Activated T-helper 1 cell treated with anti-CD3 and anti-CD28 coated beads, Interleukin-12 subunit alpha, Interleukin-12 subunit beta, Interleukin-2, Interleukin-4 antibody, amounts not matched to agents 30 ng/mL and 10 ng/mL and 1 ng/mL, durations not matched to agents 14 hours and 24 hours and 36 hours (primary cell): Measurements from ENCODE around the gene SUPT3H. TPM values are rescaled to one million over a fixed set of nuclear protein-coding genes. Genes with fewer than 3 reads are reported as not detected.
A peak's percentile ranks its signal among the peaks of the same experiment; 100 is the strongest.

Source experiments
- DNase-seq: peaks from one replicate; pipeline ENCODE4 v3.0.0; 2021; ENCODE audit warnings: low spot score
- H3K27ac Mint-ChIP-seq: one replicate; pipeline ENCODE4 v1.8.0; 2021; ENCODE audit warnings: mild to moderate bottlenecking, mixed read lengths
- H3K27me3 Mint-ChIP-seq: one replicate; pipeline ENCODE4 v1.8.0; 2022; ENCODE audit warnings: mild to moderate bottlenecking, moderate library complexity, mixed read lengths; ENCODE audit not compliant: insufficient read depth
- H3K36me3 Mint-ChIP-seq: one replicate; pipeline ENCODE4 v1.8.0; 2021; ENCODE audit warnings: low read depth, mixed read lengths
- H3K4me1 Mint-ChIP-seq: one replicate; pipeline ENCODE4 v1.8.0; 2021; ENCODE audit warnings: low read depth, mixed read lengths
- H3K4me3 Mint-ChIP-seq: one replicate; pipeline ENCODE4 v1.8.0; 2021; ENCODE audit warnings: mild to moderate bottlenecking, moderate library complexity, mixed read lengths
- H3K9me3 Mint-ChIP-seq: one replicate; pipeline ENCODE4 v1.8.0; 2021; ENCODE audit warnings: mixed read lengths
- intact Hi-C: fragments of 100-400 bp; cut with micrococcal nuclease; formaldehyde crosslinking; loops from one replicate; pipeline ENCODE4 v1.15.1; 2024
- total RNA-seq: library from RNA; stranded (reverse); gene quantifications from 2 replicates; pipeline ENCODE4 v1.2.3, GENCODE V29; 2022

The SUPT3H gene
- total RNA-seq, 1 donor from 2014 or later = 11.0 TPM

- H3K9me3 Mint-ChIP-seq = no peaks in the 10 kb centered on the region
- peaks cover 8% of the 10 kb centered on the region for H3K36me3 Mint-ChIP-seq
- no peaks in the 10 kb centered on the region for H3K27me3 Mint-ChIP-seq
- no peak for DNase-seq
- intact Hi-C loops = no loop called here
- no peak overlapping the region for H3K4me3 Mint-ChIP-seq
- H3K4me1 Mint-ChIP-seq = peaks cover 18% of the 10 kb centered on the region
- H3K27ac Mint-ChIP-seq = peak overlapping the region; percentile 22
Observed at GRCh38 chr6:44809258-44809657, 568.5 kb downstream of the SUPT3H start.

- Mint-ChIP-seq H3K27ac (no peak overlapping the region), H3K4me3 (no peak overlapping the region), H3K27me3 (no peaks in the 10 kb centered on the region), H3K9me3 (no peaks in the 10 kb centered on the region), H3K36me3 (peaks cover 8% of the 10 kb centered on the region), H3K4me1 (peaks cover 18% of the 10 kb centered on the region)
- no peak for DNase-seq
- intact Hi-C loops = no loop called here
Observed at GRCh38 chr6:44808148-44808547, 569.6 kb downstream of the SUPT3H start.

DNA sequence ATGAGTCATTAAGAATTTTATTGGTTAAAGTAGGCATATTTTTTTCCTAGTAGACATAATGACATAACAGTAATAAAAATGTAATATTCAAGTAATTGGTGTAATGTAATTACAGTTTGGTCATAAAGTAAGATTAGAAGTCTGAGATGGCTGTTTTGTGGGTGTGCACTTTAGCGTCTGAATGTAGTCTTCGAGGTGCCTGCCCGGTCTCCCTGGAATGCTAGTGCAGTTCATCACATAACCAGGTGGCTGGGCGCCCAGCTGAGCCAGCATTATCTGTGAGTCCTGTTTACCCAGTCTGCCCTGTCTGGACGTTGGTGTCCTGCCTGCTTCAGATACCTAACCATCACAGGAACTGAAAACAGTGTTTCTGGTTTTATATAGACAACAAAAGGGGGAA lies 571.1 kb downstream of the SUPT3H start:
- Mint-ChIP-seq H3K27ac (no peak overlapping the region), H3K4me1 (peaks cover 14% of the 10 kb centered on the region), H3K9me3 (no peaks in the 10 kb centered on the region), H3K36me3 (peaks cover 8% of the 10 kb centered on the region), H3K27me3 (no peaks in the 10 kb centered on the region), H3K4me3 (no peak overlapping the region)
- DNase-seq = no peak
- intact Hi-C loops = no loop called here

DNA sequence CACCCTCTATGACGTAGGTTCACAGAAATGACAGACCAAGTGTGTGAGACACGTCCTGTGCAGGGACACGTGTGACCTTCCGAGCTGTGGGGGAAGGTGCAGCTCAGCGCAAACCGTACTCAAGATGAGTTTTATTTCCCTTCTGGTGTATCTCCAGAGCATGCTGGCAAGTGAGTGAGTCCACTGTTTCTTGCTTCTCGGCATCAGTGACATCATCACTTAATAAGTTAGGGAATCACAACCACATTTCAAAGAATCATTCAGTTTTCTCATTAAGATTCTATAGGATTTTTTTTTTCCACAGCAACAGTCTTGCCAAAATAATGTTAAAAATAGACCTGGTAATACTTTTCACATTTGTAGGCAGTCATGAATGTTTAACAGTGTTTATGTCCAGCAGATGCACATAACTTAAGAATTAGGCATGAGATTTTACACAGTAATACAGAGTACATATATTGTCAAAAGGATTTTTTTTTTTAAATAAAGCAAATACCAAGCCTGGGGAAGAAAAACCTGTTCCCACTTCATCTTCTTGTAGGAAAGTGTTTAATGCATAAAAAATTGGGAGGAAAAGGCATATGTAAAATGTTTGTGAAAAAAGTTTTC lies 572.4 kb downstream of the SUPT3H start:
- Mint-ChIP-seq H3K27ac (no peak overlapping the region), H3K36me3 (peaks cover 8% of the 10 kb centered on the region), H3K4me3 (no peak overlapping the region), H3K9me3 (no peaks in the 10 kb centered on the region), H3K27me3 (no peaks in the 10 kb centered on the region), H3K4me1 (peaks cover 7% of the 10 kb centered on the region)
- no peak for DNase-seq
- intact Hi-C loops = no loop called here

- H3K4me1 Mint-ChIP-seq = peaks cover 7% of the 10 kb centered on the region
- intact Hi-C loops = no loop called here
- H3K27ac Mint-ChIP-seq = no peak overlapping the region
- H3K9me3 Mint-ChIP-seq = no peaks in the 10 kb centered on the region
- no peak overlapping the region for H3K4me3 Mint-ChIP-seq
- H3K36me3 Mint-ChIP-seq = peaks cover 8% of the 10 kb centered on the region
- H3K27me3 Mint-ChIP-seq = no peaks in the 10 kb centered on the region
- no peak for DNase-seq
Observed at GRCh38 chr6:44804546-44805159, 573.1 kb downstream of the SUPT3H start.

- peaks cover 5% of the 10 kb centered on the region for H3K36me3 Mint-ChIP-seq
- intact Hi-C loops = no loop called here
- H3K27me3 Mint-ChIP-seq = no peaks in the 10 kb centered on the region
- H3K4me3 Mint-ChIP-seq = no peak overlapping the region
- no peak for DNase-seq
- peaks cover 2% of the 10 kb centered on the region for H3K4me1 Mint-ChIP-seq
- H3K27ac Mint-ChIP-seq = no peak overlapping the region
- H3K9me3 Mint-ChIP-seq = no peaks in the 10 kb centered on the region
Observed at GRCh38 chr6:44804016-44804415, 573.7 kb downstream of the SUPT3H start.

DNA sequence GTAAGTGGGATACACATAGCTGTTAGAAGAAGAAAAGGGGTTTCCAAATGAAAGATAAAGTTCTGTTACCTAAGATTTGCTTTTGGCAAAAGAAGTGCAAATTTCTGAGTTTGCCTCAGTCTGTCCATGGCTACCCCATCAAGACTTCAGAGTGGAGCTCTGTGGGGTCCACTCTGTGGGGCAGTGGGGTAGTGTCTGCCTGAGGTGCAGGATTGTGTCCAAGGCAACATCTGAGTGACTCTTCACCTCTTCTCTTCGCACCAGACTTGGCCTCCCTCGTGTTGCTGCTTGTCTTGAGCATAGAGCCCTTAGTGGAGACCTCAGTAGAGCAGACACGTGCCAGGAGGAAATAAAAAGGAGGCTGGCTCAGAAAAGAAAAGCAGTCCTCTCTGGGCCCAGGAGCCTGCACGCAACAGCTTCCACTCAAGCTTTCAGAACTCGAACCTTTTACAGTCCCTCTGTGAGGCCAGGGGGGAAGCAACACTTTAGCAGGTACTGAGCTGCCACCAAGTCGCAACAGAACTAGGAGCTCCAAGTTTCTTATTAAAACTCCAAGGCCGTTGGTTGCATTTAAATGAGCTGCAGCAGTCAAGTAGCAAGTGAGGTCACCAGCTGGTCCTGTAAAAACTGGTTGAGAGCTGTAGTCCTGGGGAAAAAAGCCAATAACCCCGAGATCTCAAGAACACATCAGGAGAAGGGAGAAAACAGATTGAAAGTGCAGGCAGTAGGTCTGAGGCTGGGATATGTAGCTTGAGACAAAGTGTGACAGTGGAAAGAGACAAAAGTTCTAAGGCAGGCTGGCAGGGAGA lies 576.7 kb downstream of the SUPT3H start:
- intact Hi-C loops = no loop called here
- Mint-ChIP-seq H3K27me3 (peaks cover 3% of the 10 kb centered on the region), H3K27ac (no peak overlapping the region), H3K36me3 (no peaks in the 10 kb centered on the region), H3K4me1 (peaks cover 6% of the 10 kb centered on the region), H3K4me3 (no peak overlapping the region), H3K9me3 (peaks cover 2% of the 10 kb centered on the region)
- DNase-seq = no peak

GRCh38 chr6:44800171-44800783 lies 577.5 kb downstream of the SUPT3H start:
- H3K36me3 Mint-ChIP-seq = no peaks in the 10 kb centered on the region
- intact Hi-C loops = no loop called here

DNA sequence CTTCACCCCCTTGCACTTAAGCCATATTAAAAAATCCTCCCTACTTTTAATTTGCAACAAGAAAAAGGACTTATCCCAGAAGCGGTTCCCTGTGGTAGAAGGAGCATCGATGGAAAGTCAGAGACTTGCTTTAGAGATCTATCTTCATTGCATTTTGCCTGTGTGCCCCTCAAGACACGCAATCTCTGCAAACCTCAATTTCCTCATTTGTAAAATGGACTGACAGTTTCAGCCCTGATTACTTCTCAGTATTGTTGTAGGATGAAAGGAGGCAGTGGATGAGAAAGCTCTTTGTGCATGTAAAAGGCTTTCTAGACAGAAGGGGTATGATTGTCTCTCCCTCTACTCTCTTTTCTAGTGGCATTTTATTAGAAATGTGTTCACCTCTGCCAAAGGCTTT lies 580.0 kb downstream of the SUPT3H start:
- intact Hi-C loops = no loop called here
- no peak for DNase-seq
- H3K4me1 Mint-ChIP-seq = peaks cover 6% of the 10 kb centered on the region
- H3K36me3 Mint-ChIP-seq = no peaks in the 10 kb centered on the region
- no peak overlapping the region for H3K27ac Mint-ChIP-seq
- H3K27me3 Mint-ChIP-seq = peaks cover 3% of the 10 kb centered on the region
- H3K9me3 Mint-ChIP-seq = peaks cover 4% of the 10 kb centered on the region
- no peak overlapping the region for H3K4me3 Mint-ChIP-seq

More at GRCh38 chr6:44800171-44800783, 577.5 kb downstream of the SUPT3H start:
- H3K4me1 Mint-ChIP-seq = peaks cover 6% of the 10 kb centered on the region
- no peak overlapping the region for H3K27ac Mint-ChIP-seq
- H3K9me3 Mint-ChIP-seq = peaks cover 4% of the 10 kb centered on the region
- no peak overlapping the region for H3K4me3 Mint-ChIP-seq
- no peak for DNase-seq
- peaks cover 3% of the 10 kb centered on the region for H3K27me3 Mint-ChIP-seq

- Mint-ChIP-seq H3K4me1 (peaks cover 6% of the 10 kb centered on the region), H3K27me3 (peaks cover 3% of the 10 kb centered on the region), H3K36me3 (no peaks in the 10 kb centered on the region), H3K27ac (no peak overlapping the region), H3K9me3 (peaks cover 4% of the 10 kb centered on the region), H3K4me3 (no peak overlapping the region)
- intact Hi-C loops = no loop called here
- no peak for DNase-seq
Observed at GRCh38 chr6:44795326-44795725, 582.4 kb downstream of the SUPT3H start.

DNA sequence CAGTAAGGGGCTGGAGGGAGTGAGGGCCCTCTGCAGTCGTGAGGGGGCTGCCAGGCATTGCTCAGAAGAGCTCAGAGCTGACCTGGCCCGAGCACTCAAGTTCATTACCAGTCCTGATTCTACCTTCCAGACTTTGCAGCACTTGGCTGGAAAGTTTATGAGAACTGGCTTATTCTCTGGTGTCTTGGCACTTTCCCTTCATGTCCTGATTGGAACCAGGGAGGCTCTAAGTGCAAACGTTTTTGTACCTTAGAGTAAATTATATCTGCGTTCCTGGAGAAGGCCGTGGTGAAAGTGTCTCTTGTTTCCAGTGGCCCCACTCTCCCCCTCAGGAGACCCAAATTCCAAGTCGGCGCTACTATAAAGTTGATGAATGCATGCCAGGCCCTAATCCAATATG lies 587.9 kb downstream of the SUPT3H start:
- peaks cover 9% of the 10 kb centered on the region for H3K4me1 Mint-ChIP-seq
- intact Hi-C loops = no loop called here
- H3K4me3 Mint-ChIP-seq = no peak overlapping the region
- no peaks in the 10 kb centered on the region for H3K27me3 Mint-ChIP-seq
- no peak for DNase-seq
- peaks cover 4% of the 10 kb centered on the region for H3K9me3 Mint-ChIP-seq
- no peak overlapping the region for H3K27ac Mint-ChIP-seq
- H3K36me3 Mint-ChIP-seq = no peaks in the 10 kb centered on the region

DNA sequence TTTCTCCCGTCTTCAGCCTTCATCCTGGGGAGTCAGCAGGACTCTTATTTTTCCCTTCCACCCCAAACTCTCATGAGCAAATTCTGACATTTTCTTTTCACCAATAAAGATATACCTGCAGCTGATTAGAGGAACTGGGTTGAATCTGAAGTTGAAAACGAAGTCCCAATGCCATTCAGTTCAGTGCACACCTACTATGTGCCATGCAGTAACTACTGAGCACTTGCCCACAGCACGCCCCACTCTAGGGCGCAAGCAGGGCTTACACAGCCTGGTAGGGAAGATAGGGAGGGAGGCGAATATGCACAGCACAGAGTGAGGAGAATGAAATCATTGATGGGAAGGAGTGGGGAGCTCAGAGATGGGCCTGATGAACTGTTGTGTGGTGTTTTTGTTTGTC lies 588.7 kb downstream of the SUPT3H start:
- DNase-seq = no peak
- intact Hi-C loops = no loop called here
- peaks cover 4% of the 10 kb centered on the region for H3K9me3 Mint-ChIP-seq
- H3K27me3 Mint-ChIP-seq = no peaks in the 10 kb centered on the region
- no peaks in the 10 kb centered on the region for H3K36me3 Mint-ChIP-seq
- H3K27ac Mint-ChIP-seq = no peak overlapping the region
- peaks cover 9% of the 10 kb centered on the region for H3K4me1 Mint-ChIP-seq
- H3K4me3 Mint-ChIP-seq = no peak overlapping the region
